ENCODE results near the gene INO80. TPM values are rescaled to one million over a fixed set of nuclear protein-coding genes. Genes with fewer than 3 reads are reported as not detected.

Gene INO80
- 10 to 100 TPM; 29.4 to 45.9 (median 41.0) TPM for total RNA-seq

- H3K4me3 ChIP-seq, result peak within 1 kb of the TSS; percentile 81
- H3K4me1 ChIP-seq, result peaks cover 17% of the 10 kb centered on the region
- DNase-seq (ENCODE audit: low spot score in 2 of 2), result peak; percentile 98 to 99
- 2% methylated on average over 15 of the region's 64 CpGs for WGBS
- no peaks in the 10 kb centered on the region for H3K36me3 ChIP-seq
- no peak for TF ChIP-seq EP300 (IDR thresholded peaks at IDR 0.05)
- TF ChIP-seq POLR2AphosphoS5 (IDR thresholded peaks at IDR 0.05), result peak in 2 of 3 donors; percentile 30 to 89
- TF ChIP-seq POLR2A (IDR thresholded peaks at IDR 0.05), result peak in 1 of 2 donors; percentile 63
- H3K9me3 ChIP-seq, result no peaks in the 10 kb centered on the region
- no peaks in the 10 kb centered on the region for H3K27me3 ChIP-seq
- H3K27ac ChIP-seq, result peak within 1 kb of the TSS; percentile 99
These were observed at the start of gene INO80 for GRCh38 chr15:41116116-41116961. Gene INO80 (minus strand): TSS chr15:41116280. CDS start chr15:41096310, 19,970 bp downstream.

DNA sequence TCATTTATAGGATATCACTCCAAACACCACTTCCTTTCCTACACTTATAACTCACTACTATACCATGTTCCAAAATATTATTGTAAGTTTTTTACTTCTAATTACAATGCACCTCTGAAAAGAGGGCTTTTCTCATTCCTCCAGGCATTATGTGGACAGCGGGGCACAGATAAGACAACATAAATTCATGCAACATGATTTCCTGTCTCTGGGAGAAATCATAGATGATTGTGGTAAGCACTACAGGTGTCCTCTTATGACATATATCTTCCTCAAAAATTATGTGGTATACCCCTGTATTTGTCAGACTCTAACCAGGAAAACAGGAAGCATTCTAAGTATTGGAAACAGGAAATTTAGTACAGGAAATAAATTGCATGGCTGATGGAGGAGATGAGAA lies 45.7 kb upstream of the INO80 start:
- no peak for TF ChIP-seq POLR2AphosphoS5 (IDR thresholded peaks at IDR 0.05)
- TF ChIP-seq EP300 (IDR thresholded peaks at IDR 0.05), result no peak
- TF ChIP-seq POLR2A (IDR thresholded peaks at IDR 0.05), result no peak
- no peak for TF ChIP-seq CTCF (IDR thresholded peaks at IDR 0.05)
- H3K27me3 ChIP-seq, result no peaks in the 10 kb centered on the region
- H3K27ac ChIP-seq, result no peak overlapping the region
- no peaks in the 10 kb centered on the region for H3K36me3 ChIP-seq
- WGBS, result 64% methylated on average over 1 of the region's 1 CpG
- H3K4me1 ChIP-seq, result no peaks in the 10 kb centered on the region
- no peak overlapping the region for H3K4me3 ChIP-seq
- no peak for DNase-seq (ENCODE audit: low spot score in 2 of 2)
- no peaks in the 10 kb centered on the region for H3K9me3 ChIP-seq

DNA sequence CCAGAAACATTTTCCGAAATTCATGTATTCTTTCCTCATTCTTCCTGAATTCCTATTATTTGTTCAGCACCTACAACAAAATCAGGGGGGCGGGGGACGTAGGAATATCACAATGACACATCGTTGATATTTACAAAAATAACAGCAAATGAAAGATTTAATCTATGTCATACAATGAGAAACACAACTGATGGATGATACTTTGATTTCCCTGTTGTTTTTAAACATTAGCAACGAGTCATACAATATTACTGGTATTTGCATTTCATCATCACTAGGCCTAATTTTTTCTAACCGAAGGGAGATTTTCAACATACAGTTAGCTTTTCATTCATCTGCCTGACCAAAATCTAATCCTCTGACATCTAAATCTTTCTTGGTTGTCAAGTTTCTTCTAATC lies 45.3 kb upstream of the INO80 start:
- Histone ChIP-seq H3K9me3 (no peaks in the 10 kb centered on the region), H3K36me3 (no peaks in the 10 kb centered on the region), H3K27me3 (no peaks in the 10 kb centered on the region), H3K4me3 (no peak overlapping the region), H3K4me1 (no peaks in the 10 kb centered on the region), H3K27ac (no peak overlapping the region)
- TF ChIP-seq CTCF (IDR thresholded peaks at IDR 0.05), result no peak
- TF ChIP-seq POLR2AphosphoS5 (IDR thresholded peaks at IDR 0.05), result no peak
- DNase-seq (ENCODE audit: low spot score in 2 of 2), result no peak
- WGBS, result 68% methylated on average over 6 of the region's 6 CpGs

GRCh38 chr15:41160639-41161315 lies 44.7 kb upstream of the INO80 start:
- H3K4me1 ChIP-seq, result no peaks in the 10 kb centered on the region
- H3K4me3 ChIP-seq, result no peak overlapping the region
- no peak for DNase-seq (ENCODE audit: low spot score in 2 of 2)
- no peaks in the 10 kb centered on the region for H3K9me3 ChIP-seq
- TF ChIP-seq POLR2AphosphoS5 (IDR thresholded peaks at IDR 0.05) (no peak), EP300 (IDR thresholded peaks at IDR 0.05) (no peak), POLR2A (IDR thresholded peaks at IDR 0.05) (no peak), CTCF (IDR thresholded peaks at IDR 0.05) (no peak)
- no peaks in the 10 kb centered on the region for H3K36me3 ChIP-seq
- no peaks in the 10 kb centered on the region for H3K27me3 ChIP-seq
- H3K27ac ChIP-seq, result no peak overlapping the region
- WGBS, result 86% methylated on average over 15 of the region's 15 CpGs

- WGBS, result 81% methylated on average over 2 of the region's 2 CpGs
These were observed 38.3 kb upstream of the INO80 start for GRCh38 chr15:41154412-41154811.

More at GRCh38 chr15:41154412-41154811, 38.3 kb upstream of the INO80 start:
- Histone ChIP-seq H3K36me3 (no peaks in the 10 kb centered on the region), H3K4me3 (no peak overlapping the region), H3K27me3 (no peaks in the 10 kb centered on the region), H3K27ac (no peak overlapping the region), H3K9me3 (no peaks in the 10 kb centered on the region), H3K4me1 (peaks cover 10% of the 10 kb centered on the region)
- no peak for DNase-seq (ENCODE audit: low spot score in 2 of 2)
- TF ChIP-seq POLR2A (IDR thresholded peaks at IDR 0.05), result no peak
- TF ChIP-seq CTCF (IDR thresholded peaks at IDR 0.05), result no peak
- no peak for TF ChIP-seq POLR2AphosphoS5 (IDR thresholded peaks at IDR 0.05)
- no peak for TF ChIP-seq EP300 (IDR thresholded peaks at IDR 0.05)
